Measurements from ENCODE around the gene COL12A1.

DNA sequence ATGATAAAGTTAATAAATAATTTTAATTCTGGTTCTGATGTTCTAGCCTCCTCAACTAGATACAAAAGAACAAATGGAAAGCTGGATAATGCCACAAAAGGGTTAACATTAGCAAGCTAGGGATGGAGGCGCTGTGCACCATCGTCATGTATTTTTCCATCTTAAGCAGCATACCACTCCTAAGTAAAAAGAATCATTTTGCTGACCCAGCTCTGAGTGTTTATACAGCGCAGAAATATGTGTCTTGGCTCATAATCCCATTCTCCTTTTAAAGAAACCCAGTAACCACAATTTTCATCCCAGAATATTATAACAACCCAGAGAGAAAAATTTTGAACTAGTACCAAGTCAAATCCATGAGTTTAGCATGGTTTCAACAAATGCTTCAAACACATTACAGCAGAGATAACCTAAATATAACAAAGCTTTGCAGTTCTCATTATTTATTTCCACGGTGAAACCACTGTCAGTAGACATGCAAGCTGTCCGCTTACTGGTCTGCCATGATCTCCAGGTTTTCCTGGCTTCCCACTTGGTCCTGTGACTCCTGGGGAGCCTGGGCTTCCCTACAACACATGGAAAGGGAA lies 111.1 kb downstream of the COL12A1 start:
- TF ChIP-seq, protein P1, sequence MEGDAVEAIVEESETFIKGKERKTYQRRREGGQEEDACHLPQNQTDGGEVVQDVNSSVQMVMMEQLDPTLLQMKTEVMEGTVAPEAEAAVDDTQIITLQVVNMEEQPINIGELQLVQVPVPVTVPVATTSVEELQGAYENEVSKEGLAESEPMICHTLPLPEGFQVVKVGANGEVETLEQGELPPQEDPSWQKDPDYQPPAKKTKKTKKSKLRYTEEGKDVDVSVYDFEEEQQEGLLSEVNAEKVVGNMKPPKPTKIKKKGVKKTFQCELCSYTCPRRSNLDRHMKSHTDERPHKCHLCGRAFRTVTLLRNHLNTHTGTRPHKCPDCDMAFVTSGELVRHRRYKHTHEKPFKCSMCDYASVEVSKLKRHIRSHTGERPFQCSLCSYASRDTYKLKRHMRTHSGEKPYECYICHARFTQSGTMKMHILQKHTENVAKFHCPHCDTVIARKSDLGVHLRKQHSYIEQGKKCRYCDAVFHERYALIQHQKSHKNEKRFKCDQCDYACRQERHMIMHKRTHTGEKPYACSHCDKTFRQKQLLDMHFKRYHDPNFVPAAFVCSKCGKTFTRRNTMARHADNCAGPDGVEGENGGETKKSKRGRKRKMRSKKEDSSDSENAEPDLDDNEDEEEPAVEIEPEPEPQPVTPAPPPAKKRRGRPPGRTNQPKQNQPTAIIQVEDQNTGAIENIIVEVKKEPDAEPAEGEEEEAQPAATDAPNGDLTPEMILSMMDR (IDR thresholded peaks at IDR 0.05): no peak
- no peak for TF ChIP-seq POLR2AphosphoS5 (IDR thresholded peaks at IDR 0.05)

Data from breast epithelium (tissue), 3 donors.